Adrenal gland (tissue), 5 donors: ENCODE measurements around the gene RYK.

Experiments used
- CTCF ChIP-seq, 6 experiments: fragments of 450-650 bp in 4 of 6; fragments of 200-600 bp in 2 of 6; sonication (generic) in 1 of 6; IDR thresholded peaks; 1 replicate in 5 of 6; 2 replicates in 1 of 6; pipeline versions ENCODE4 v1.5.1 to v1.8.0; 2016 to 2021; ENCODE audit warnings: antibody characterized with exemption in 6 of 6, mild to moderate bottlenecking in 2 of 6, moderate library complexity in 1 of 6
- POLR2A ChIP-seq, 2 donors: fragments of 450-650 bp; IDR thresholded peaks; one replicate each; pipeline ENCODE4 v1.6.1; 2017; ENCODE audit warnings: antibody characterized with exemption in 2 of 2, mild to moderate bottlenecking in 2 of 2, moderate library complexity in 1 of 2
- donor health status: DM: no; HTN: no; CAD: no.

- no peak for TF ChIP-seq POLR2A (IDR thresholded peaks at IDR 0.05)
- TF ChIP-seq CTCF (IDR thresholded peaks at IDR 0.05), result peak; percentile 16 to 69 (median 63)
Observed at GRCh38 chr3:134299185-134299887, 48.7 kb upstream of the RYK start.
